ENCODE results near the gene TRPC4AP.

GRCh38 chr20:34998331-34998950 lies 94.2 kb downstream of the TRPC4AP start:
- TF ChIP-seq POLR2A (IDR thresholded peaks at IDR 0.05) (no peak), EP300 (IDR thresholded peaks at IDR 0.05; ENCODE audit: low read depth) (no peak), POLR2AphosphoS5 (IDR thresholded peaks at IDR 0.05) (no peak)
- TF ChIP-seq, protein P1, sequence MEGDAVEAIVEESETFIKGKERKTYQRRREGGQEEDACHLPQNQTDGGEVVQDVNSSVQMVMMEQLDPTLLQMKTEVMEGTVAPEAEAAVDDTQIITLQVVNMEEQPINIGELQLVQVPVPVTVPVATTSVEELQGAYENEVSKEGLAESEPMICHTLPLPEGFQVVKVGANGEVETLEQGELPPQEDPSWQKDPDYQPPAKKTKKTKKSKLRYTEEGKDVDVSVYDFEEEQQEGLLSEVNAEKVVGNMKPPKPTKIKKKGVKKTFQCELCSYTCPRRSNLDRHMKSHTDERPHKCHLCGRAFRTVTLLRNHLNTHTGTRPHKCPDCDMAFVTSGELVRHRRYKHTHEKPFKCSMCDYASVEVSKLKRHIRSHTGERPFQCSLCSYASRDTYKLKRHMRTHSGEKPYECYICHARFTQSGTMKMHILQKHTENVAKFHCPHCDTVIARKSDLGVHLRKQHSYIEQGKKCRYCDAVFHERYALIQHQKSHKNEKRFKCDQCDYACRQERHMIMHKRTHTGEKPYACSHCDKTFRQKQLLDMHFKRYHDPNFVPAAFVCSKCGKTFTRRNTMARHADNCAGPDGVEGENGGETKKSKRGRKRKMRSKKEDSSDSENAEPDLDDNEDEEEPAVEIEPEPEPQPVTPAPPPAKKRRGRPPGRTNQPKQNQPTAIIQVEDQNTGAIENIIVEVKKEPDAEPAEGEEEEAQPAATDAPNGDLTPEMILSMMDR (IDR thresholded peaks at IDR 0.05): no peak

All from transverse colon (tissue), 4 donors.